GM18505 (cell line): ENCODE data around the gene CWF19L2.
"Not testable (repeated sequence)": the region's sequence is repeated elsewhere in the genome, so short reads cannot be mapped to it uniquely, and the experiment has no call there.

Experiments
- ATAC-seq: cut with Tn5 transposase; IDR thresholded peaks from one replicate; pipeline ENCODE4 v1.9.1; 2021; ENCODE audit not compliant: unreplicated experiment
- POLR2A ChIP-seq: IDR thresholded peaks from 4 replicates; pipeline ENCODE4 v1.6.1; 2011; ENCODE audit warnings: borderline replicate concordance; ENCODE audit not compliant: insufficient read depth, insufficient read length; ENCODE audit errors: extremely low read depth

Gene CWF19L2

DNA sequence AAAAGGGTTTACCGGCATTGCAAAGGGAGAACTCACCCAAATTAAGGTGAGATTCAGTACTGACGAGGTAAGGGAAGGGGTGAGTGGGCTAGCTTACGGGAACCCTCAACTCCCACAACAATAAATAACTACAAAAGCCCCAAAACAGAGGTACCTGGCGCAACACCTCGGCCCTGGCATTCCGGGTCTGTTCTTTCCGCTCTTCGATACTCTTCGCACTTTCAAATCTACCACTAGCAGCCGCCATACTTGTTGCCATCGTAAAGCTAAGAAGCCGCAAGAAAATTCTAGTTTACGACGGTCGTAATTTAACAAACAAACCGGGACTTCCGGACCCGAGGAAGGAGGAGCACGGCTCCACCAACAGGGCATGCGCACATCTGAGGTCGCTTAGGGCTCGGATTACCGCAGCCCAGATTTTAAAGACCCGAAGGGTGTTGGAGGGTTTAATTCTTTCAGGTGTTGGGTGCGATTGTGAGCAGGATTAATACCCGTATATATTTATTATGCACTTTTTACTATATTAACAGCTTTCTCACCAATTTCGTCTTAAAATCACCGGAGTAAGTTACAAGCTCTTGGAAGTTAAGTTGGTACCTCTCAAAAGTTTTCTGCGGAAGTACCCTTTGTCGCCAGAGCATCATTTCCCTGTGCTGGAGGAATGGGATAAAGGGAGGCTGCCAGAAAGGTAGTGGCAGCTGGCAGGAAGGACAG, at the start of gene CWF19L2:
CWF19L2 (minus strand) TSS at position 268 of the 714 bp plus-strand sequence; CDS start at position 259, 9 bp downstream.
- peak; percentile 97 for ATAC-seq
- TF ChIP-seq POLR2A = peak; percentile 93

GRCh38 chr11:107505647-107506225, 48.1 kb upstream of the CWF19L2 start:
- no peak for ATAC-seq
- TF ChIP-seq POLR2A = no peak

DNA sequence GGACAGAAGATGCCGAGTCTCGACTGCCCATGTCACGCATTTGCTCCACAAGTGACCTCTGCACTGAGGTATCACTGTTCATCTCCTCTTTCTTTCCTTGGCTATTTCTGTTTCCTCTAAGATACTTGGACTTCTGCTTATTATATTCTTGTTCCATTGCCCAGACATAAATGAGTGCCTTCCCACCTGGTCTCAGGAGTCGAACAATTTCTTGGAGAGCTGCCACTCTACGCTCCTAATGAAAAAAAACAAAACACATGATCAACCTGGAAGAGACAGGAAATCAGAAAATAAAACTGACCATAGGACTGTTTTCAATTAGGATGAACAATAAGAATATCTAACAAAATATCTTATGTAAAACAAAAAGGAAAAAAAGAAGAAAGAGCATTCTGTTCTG, 47.4 kb upstream of the CWF19L2 start:
- no peak for ATAC-seq
- no peak for TF ChIP-seq POLR2A

DNA sequence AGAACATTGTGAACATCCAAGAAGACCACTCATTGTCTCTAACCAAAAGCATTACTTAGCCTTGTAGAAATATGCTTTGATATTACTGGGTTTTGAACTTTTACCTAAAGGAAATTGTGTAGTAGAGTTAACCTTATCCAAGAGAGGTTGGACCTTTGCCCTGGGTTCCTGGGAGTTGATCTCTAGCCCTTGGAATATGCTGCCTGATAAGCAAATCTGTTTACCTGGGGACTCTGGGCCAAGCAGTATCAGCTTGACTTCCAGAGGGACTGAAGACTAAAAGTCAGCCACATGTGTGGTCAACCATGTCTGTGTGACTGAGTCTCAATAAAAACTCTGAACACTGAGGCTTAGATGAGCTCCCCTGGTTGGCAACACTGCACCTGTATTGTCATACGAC, 44.1 kb upstream of the CWF19L2 start:
- no peak for ATAC-seq
- TF ChIP-seq POLR2A = no peak

- ATAC-seq = not testable (repeated sequence)
Observed at GRCh38 chr11:107497371-107497770, 39.7 kb upstream of the CWF19L2 start.

DNA sequence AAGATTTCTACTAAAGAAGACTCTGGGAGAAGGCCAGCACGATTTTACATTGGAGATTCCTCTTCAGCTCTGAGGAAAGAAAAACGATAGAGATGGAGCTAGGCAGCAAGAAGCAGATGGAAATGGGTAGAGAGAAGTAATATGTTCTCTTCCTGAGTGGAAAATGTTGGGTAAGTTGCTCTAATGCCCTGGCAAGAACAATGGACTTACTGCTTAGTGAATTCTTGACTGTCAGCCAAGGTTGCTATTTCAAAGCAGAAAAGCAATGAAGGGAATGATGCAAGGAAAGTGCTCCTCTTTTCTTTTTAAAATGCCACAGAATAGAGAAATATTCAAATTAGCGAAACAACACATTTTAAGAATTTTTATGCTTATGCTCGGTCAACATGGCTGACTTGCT, 38.4 kb upstream of the CWF19L2 start:
- no peak for ATAC-seq

DNA sequence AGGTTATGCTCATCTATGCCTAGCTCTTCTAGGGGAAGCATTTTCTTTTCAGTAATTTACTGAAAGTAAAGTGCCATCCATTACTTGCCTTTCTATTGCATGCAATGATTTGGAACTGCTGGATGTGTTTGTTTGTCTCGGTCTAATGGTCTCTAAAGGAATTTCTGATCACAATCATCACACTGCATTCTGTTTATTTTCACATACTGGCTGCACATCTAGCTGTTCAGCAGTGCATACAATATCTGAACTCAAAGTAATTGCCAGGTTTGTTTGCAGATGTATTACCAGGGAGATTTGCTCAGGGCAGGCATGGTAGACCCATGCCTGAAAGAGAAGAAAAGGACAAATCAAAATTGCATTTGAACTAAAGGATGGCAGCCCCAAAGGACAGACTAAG, 36.4 kb upstream of the CWF19L2 start:
- no peak for TF ChIP-seq POLR2A
- ATAC-seq = no peak

More for the DNA sequence above, 38.4 kb upstream of the CWF19L2 start:
- TF ChIP-seq POLR2A = no peak

- no peak for ATAC-seq
- TF ChIP-seq POLR2A = no peak
Observed at GRCh38 chr11:107493117-107493516, 35.5 kb upstream of the CWF19L2 start.

- no peak for TF ChIP-seq POLR2A
- no peak for ATAC-seq
Observed at GRCh38 chr11:107490836-107491235, 33.2 kb upstream of the CWF19L2 start.

GRCh38 chr11:107482234-107482633, 24.6 kb upstream of the CWF19L2 start:
- ATAC-seq = no peak
- TF ChIP-seq POLR2A = no peak

DNA sequence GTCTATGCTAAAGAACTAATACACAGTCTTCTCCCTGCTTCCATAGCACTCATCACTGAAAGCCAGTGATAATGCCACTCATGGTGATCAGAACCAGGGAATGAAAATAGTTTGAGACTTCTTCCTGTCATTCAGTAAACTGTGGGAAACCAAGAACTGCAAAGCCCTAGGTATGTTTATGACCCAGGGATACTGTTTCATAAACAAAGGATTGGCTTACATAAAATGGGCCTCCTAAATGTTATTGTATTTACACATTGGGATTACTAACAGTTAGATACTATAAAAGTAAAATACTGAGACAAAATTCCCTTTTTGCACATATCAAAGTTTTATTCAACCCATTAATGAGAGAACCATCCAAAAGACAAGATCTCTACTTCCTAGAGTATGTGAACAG, 21.3 kb upstream of the CWF19L2 start:
- no peak for ATAC-seq
- TF ChIP-seq POLR2A = no peak

GRCh38 chr11:107477820-107478219, 20.2 kb upstream of the CWF19L2 start:
- TF ChIP-seq POLR2A = no peak
- ATAC-seq = no peak

DNA sequence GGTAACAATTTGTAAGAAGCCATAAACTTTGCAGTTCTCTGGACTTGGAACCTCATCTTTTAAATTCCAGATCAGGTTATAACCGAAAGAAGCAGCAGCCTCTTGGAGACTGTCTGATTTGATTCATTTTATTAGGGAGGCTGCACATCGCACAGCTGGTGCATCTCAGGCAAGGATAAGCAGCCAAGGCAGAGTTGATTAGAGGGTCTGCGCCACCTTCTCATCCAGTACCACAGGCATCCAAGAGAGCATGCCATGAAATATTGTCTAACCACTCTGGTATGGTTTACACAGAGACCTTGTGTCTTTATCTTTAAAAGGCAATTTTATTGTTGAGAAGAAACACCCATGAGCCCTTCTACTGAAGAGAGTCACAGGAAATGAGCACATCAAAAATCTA, 16.2 kb upstream of the CWF19L2 start:
- no peak for ATAC-seq
- no peak for TF ChIP-seq POLR2A

GRCh38 chr11:107472966-107473365, 15.3 kb upstream of the CWF19L2 start:
- ATAC-seq = no peak

More at GRCh38 chr11:107472966-107473365, 15.3 kb upstream of the CWF19L2 start:
- TF ChIP-seq POLR2A = no peak
